ENCODE measurements around the gene AKIP1.
"Not testable (repeated sequence)": the region's sequence is repeated elsewhere in the genome, so short reads cannot be mapped to it uniquely, and the experiment has no call there.

Gene AKIP1

GRCh38 chr11:8917157-8917825 is 6.3 kb downstream of the AKIP1 start:
- peak; percentile 87 for DNase-seq (ENCODE audit: low spot score)

- no peak for DNase-seq (ENCODE audit: low spot score)
These were observed 11.7 kb downstream of the AKIP1 start for GRCh38 chr11:8922691-8923090.

- no peak for DNase-seq (ENCODE audit: low spot score)
These were observed 14.7 kb downstream of the AKIP1 start for GRCh38 chr11:8925711-8926110.

- DNase-seq (ENCODE audit: low spot score): no peak
These were observed 15.2 kb downstream of the AKIP1 start for GRCh38 chr11:8926236-8926635.

- DNase-seq (ENCODE audit: low spot score): no peak
These were observed 16.2 kb downstream of the AKIP1 start for GRCh38 chr11:8927233-8927632.

GRCh38 chr11:8928205-8928604 is 17.2 kb downstream of the AKIP1 start:
- no peak for DNase-seq (ENCODE audit: low spot score)

- no peak for DNase-seq (ENCODE audit: low spot score)
These were observed 18.1 kb downstream of the AKIP1 start for GRCh38 chr11:8928981-8929615.

- DNase-seq (ENCODE audit: low spot score): no peak
These were observed 19.6 kb downstream of the AKIP1 start for GRCh38 chr11:8930456-8931175.

- no peak for DNase-seq (ENCODE audit: low spot score)
These were observed 21.7 kb downstream of the AKIP1 start, which contains the start of gene C11orf16 for GRCh38 chr11:8932564-8933180. Gene C11orf16, minus strand, starts transcription at chr11:8932947. Its CDS starts 639 bp downstream, at chr11:8932308.

GRCh38 chr11:8933931-8934330 is 22.9 kb downstream of the AKIP1 start:
- DNase-seq (ENCODE audit: low spot score): no peak

GRCh38 chr11:8934742-8935488 is 23.9 kb downstream of the AKIP1 start:
- DNase-seq (ENCODE audit: low spot score): peak; percentile 77

GRCh38 chr11:8935789-8936188 is 24.8 kb downstream of the AKIP1 start:
- not testable (repeated sequence) for DNase-seq (ENCODE audit: low spot score)

GRCh38 chr11:8937159-8937558 is 26.2 kb downstream of the AKIP1 start:
- DNase-seq (ENCODE audit: low spot score): no peak

- no peak for DNase-seq (ENCODE audit: low spot score)
These were observed 26.7 kb downstream of the AKIP1 start for GRCh38 chr11:8937659-8938058.

- no peak for DNase-seq (ENCODE audit: low spot score)
These were observed 30.5 kb downstream of the AKIP1 start for GRCh38 chr11:8941341-8942103.

GRCh38 chr11:8942518-8943066 is 31.6 kb downstream of the AKIP1 start, which contains the start of gene ASCL3:
Gene ASCL3, minus strand, starts transcription at chr11:8943016. Its CDS starts 4,855 bp downstream, at chr11:8938161.
- no peak for DNase-seq (ENCODE audit: low spot score)

- DNase-seq (ENCODE audit: low spot score): no peak
These were observed 36.4 kb downstream of the AKIP1 start for GRCh38 chr11:8947230-8947943.

GRCh38 chr11:8948886-8949285 is 37.9 kb downstream of the AKIP1 start:
- no peak for DNase-seq (ENCODE audit: low spot score)

- no peak for DNase-seq (ENCODE audit: low spot score)
These were observed 45.9 kb downstream of the AKIP1 start for GRCh38 chr11:8956860-8957259.

- peak; percentile 74 for DNase-seq (ENCODE audit: low spot score)
These were observed 48.7 kb downstream of the AKIP1 start for GRCh38 chr11:8959546-8960166.

All from hepatic stellate cell (primary cell).